ENCODE measurements around the gene RFC5. TPM values are rescaled to one million over a fixed set of nuclear protein-coding genes. Genes with fewer than 3 reads are reported as not detected.

The RFC5 gene
- total and polyA plus RNA-seq, 2 of the 13 experiments (the other 11 are each of a cell fraction or from before 2014, with no cell fraction given), result 16.8 to 51.4 TPM

GRCh38 chr12:118055144-118055557, 38.6 kb downstream of the RFC5 start (continued):
- TF ChIP-seq ZNF772 (CRISPR knock-in tag; IDR thresholded peaks at IDR 0.05) (no peak), ASH2L (IDR thresholded peaks at IDR 0.05; ENCODE audit: insufficient read length, low read depth, low read length) (peak; percentile 17), MYC (CRISPR knock-in tag; IDR thresholded peaks at IDR 0.05; ENCODE audit: borderline replicate concordance) (no peak), FUBP1 (CRISPR knock-in tag; IDR thresholded peaks at IDR 0.05; ENCODE audit: borderline replicate concordance) (no peak), TBX2 (CRISPR knock-in tag; IDR thresholded peaks at IDR 0.05; ENCODE audit: borderline replicate concordance) (no peak), ZNF143 (CRISPR knock-in tag; IDR thresholded peaks at IDR 0.05) (no peak), ARHGAP35 (CRISPR knock-in tag; IDR thresholded peaks at IDR 0.05; ENCODE audit: borderline replicate concordance) (no peak), ZHX2 (IDR thresholded peaks at IDR 0.05; ENCODE audit: low read depth) (no peak), ZHX2 (CRISPR knock-in tag; IDR thresholded peaks at IDR 0.05; ENCODE audit: borderline replicate concordance) (no peak), FOSL2 (CRISPR knock-in tag; IDR thresholded peaks at IDR 0.05) (peak; percentile 59), ZSCAN25 (CRISPR knock-in tag; IDR thresholded peaks at IDR 0.05) (no peak), ZBTB34 (CRISPR knock-in tag; IDR thresholded peaks at IDR 0.05) (no peak), CCDC6 (CRISPR knock-in tag; IDR thresholded peaks at IDR 0.05) (no peak), ZNF605 (CRISPR knock-in tag; IDR thresholded peaks at IDR 0.05) (no peak), ZNF232 (CRISPR knock-in tag; IDR thresholded peaks at IDR 0.05; ENCODE audit: borderline replicate concordance) (no peak), LCORL (IDR thresholded peaks at IDR 0.05) (no peak), LCORL (CRISPR knock-in tag; IDR thresholded peaks at IDR 0.05) (peak; percentile 78), TAF1 (CRISPR knock-in tag; IDR thresholded peaks at IDR 0.05) (no peak), ZNF792 (CRISPR knock-in tag; IDR thresholded peaks at IDR 0.05) (no peak), ZNF776 (CRISPR knock-in tag; IDR thresholded peaks at IDR 0.05) (no peak), ZNF331 (CRISPR knock-in tag; IDR thresholded peaks at IDR 0.05) (no peak), BORCS8-MEF2B (CRISPR knock-in tag; IDR thresholded peaks at IDR 0.05) (no peak), RAD21 (CRISPR knock-in tag; IDR thresholded peaks at IDR 0.05) (peak; percentile 49; the same call in 1 of the 2 replicates), ZNF703 (CRISPR knock-in tag; IDR thresholded peaks at IDR 0.05; ENCODE audit: borderline replicate concordance) (no peak), NFE2L2 (IDR thresholded peaks at IDR 0.05; ENCODE audit: low read length) (no peak)
